NT2/D1 (cell line): ENCODE measurements around the gene ADGRL3.

Experiments used
- SUZ12 ChIP-seq: IDR thresholded peaks from 2 replicates; pipeline ENCODE4 v1.6.1; 2011; ENCODE audit not compliant: insufficient read length, insufficient read depth; ENCODE audit errors: extremely low read depth
- YY1 ChIP-seq: IDR thresholded peaks from 2 replicates; pipeline ENCODE4 v1.6.1; 2011; ENCODE audit not compliant: insufficient read length, insufficient read depth
- ZNF274 ChIP-seq: IDR thresholded peaks from 2 replicates; pipeline ENCODE4 v1.6.1; 2011; ENCODE audit warnings: mild to moderate bottlenecking, low read depth, low read length

DNA sequence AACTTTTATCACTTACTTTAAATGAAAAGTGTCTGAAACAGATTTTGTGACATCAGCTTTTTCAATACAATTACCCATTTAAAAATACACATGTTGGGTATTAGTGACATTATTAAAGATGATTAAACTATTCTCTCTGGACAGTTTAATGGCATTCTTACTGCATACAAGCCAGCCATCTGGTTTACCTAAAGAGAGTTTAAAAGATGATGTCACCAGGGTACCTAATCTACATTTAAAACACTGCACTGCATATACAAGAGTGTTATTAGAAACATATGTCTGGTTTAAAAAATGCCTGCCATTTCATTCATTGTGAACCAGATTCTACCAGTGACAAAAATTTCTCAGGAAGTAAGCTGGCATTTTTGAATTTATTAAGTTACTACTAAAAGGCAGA is 919.1 kb downstream of the ADGRL3 start:
- TF ChIP-seq SUZ12: no peak
- no peak for TF ChIP-seq ZNF274
- TF ChIP-seq YY1: no peak
